ENCODE results near the gene RALGDS.

Gene RALGDS

DNA sequence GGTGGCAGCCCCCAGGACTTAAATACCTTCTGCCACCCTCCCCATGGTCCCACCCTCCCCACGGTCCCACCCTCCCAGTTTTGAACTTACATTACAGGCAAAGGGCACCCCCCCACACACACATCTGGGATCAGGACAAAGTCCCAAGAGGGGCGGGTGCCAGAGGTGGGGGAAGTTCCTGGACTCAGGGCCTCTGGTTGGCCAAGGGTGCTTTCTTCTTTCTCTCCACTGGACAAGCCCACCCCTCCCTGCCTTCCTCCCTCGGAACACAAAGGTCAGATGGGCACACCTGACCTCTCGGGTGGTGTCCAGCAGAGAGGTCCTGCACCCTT is 19.1 kb upstream of the RALGDS start:
- H3K4me3 ChIP-seq (ENCODE audit: low read length): no peak overlapping the region
- no peak for DNase-seq (ENCODE audit: low read depth)
- TF ChIP-seq, protein P1, sequence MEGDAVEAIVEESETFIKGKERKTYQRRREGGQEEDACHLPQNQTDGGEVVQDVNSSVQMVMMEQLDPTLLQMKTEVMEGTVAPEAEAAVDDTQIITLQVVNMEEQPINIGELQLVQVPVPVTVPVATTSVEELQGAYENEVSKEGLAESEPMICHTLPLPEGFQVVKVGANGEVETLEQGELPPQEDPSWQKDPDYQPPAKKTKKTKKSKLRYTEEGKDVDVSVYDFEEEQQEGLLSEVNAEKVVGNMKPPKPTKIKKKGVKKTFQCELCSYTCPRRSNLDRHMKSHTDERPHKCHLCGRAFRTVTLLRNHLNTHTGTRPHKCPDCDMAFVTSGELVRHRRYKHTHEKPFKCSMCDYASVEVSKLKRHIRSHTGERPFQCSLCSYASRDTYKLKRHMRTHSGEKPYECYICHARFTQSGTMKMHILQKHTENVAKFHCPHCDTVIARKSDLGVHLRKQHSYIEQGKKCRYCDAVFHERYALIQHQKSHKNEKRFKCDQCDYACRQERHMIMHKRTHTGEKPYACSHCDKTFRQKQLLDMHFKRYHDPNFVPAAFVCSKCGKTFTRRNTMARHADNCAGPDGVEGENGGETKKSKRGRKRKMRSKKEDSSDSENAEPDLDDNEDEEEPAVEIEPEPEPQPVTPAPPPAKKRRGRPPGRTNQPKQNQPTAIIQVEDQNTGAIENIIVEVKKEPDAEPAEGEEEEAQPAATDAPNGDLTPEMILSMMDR (conservative IDR thresholded peaks at IDR 0.05; ENCODE audit: low read length): no peak

DNA sequence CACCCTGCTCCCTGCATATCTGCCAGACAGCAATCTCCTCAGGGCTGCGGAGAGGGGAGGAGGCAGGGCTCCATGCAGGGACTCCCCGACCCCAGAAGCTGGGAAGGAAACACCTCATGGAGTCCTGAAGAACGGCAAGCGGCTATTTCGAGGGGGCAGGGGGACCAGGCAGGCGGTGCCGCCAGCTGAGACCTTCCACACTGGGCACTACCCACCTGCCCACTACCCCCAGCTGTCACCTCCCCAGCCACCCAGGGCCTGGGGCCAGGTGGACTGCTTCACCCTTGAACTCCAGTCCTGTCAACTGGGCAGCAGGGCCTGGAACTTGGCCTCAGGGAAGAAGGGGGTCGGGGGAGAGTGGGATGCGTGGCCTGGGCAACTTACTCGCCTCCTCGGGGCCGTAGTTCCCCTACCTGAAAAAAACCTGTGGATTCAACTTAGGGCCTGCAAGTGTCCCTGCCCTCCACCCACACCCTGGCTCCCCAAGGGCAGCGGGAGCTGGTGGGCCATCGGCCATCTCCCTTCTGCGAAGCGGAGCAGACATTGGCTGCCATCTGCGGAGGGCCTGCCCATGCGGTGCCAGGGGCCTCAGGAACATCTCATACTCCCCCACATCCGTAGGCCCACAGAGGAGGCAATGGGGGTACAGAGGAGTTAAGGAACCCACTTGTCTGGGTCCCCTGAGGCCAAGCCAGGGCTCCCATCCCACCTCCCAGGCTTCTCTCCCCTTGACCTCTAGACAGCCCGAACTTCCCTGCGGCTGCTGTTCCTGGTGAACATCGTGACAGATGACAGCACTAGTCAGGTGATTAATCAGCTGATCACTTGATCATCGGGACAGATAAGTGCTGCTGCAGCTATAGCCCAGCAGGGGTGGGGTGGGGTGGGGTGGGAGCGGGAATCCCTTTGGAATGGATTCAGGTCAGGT is 18.5 kb upstream of the RALGDS start:
- no peak overlapping the region for H3K4me3 ChIP-seq (ENCODE audit: low read length)
- DNase-seq (ENCODE audit: low read depth): no peak

DNA sequence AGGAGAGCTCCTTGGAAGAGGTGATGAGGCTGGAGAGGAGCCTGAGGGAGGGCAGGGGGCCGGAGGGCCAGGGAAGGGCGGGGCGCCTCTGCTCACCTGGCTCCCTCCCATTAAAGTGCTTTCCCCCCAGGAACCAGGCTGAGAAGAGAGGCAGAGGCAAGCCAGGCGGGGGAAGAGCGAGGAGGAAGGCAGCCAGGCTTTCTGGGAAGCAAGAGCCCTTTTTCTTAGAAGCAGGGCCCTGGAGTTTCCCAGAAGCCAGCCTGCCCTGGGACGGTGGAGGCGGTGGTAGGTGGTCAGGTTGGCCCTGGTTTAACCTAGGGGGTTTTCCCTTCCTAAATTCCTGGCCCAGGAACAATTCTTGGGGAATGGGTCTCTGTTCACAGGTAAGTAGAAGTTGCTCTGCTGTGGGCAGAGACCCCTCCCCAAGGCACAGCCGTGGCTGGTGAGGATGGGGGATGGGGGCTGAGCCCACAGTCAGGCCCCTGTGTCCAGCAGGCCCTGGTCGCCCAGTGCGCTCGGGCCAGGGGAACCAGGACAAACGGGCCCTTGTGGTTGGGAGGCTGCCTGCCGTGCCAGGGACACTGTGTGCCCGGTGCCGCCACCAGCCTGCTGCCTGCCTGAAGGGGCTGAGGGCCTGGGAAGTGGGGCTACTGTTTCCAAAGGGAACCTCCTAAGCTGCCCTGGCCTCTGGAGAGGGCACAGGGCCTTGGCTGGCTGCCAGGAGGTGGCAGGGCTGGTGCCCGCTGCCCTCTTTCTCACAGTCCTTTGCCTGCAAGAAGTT is 16.6 kb upstream of the RALGDS start:
- TF ChIP-seq, protein P1 (conservative IDR thresholded peaks at IDR 0.05; ENCODE audit: low read length): no peak

More for the DNA sequence above, 18.5 kb upstream of the RALGDS start:
- TF ChIP-seq, protein P1 (conservative IDR thresholded peaks at IDR 0.05; ENCODE audit: low read length): no peak

DNA sequence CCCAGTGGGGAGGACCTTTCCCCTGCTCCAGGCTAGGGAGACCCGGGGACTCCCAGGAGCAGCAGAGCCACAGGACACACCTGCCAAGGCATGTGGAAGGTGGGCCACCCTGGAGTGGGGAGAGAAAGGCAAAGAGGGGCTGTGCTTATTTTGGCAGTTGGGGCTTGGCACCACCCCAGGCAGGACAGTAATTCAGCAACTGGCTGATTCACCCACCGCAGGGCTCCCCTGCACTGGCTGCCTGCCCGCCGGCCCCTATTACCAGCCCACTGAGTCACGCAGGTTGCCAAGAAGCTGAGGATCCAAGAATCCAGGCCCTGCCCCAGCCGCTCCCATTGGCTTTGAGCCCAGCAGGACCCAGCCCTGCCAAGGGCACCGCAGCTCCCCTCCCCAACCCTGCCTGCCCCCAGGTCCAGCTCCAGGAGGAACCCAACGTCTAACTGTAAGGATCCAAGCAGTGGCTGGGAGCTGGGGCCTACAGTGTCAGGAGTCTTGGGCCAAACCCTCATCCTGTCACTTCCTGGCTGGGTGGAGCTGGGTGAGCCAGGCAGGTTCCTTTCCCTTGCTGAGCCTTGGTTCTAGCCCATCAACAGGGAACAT is 14.2 kb upstream of the RALGDS start:
- DNase-seq (ENCODE audit: low read depth): peak; percentile 88
- TF ChIP-seq, protein P1 (conservative IDR thresholded peaks at IDR 0.05; ENCODE audit: low read length): no peak
- H3K4me3 ChIP-seq (ENCODE audit: low read length): no peak overlapping the region

More for the DNA sequence above, 16.6 kb upstream of the RALGDS start:
- no peak overlapping the region for H3K4me3 ChIP-seq (ENCODE audit: low read length)
- DNase-seq (ENCODE audit: low read depth): no peak

DNA sequence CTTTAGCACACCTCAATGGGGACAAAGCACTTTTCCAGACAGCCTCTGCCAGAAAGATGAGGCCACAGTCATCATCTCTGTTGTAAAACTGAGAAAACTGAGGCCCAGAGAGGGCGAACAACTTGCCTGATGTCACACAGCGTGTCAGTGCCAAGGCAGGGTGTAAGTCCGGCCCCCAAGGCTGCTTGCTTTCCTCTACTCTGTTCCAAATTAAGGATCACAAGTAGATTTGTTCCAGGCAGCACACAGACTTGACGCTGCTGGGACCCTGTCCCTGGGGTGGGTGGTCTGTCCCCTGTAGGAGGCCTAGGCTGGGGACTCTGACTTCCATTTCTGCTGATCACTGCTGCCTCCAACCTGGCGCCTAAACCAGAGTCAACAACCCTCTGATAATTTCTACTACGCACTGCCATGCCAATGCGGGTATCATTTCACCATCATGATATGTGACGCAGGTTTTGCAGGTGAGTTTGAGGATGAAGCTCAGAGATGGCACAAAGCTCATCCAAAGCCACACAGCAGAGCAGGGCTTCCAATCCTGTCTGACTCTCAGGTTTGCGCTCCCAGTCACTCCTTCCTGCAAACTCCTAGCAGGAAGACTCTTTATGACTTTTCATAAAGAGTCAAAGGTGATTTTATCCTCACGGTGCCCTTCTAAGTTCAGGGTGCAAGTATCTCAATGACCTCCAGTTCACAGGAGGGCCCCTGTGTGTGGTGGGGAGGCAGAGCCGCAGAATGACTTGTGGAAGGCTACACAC is 13.5 kb upstream of the RALGDS start:
- DNase-seq (ENCODE audit: low read depth): no peak

More for the DNA sequence above, 13.5 kb upstream of the RALGDS start:
- TF ChIP-seq, protein P1 (conservative IDR thresholded peaks at IDR 0.05; ENCODE audit: low read length): no peak
- H3K4me3 ChIP-seq (ENCODE audit: low read length): no peak overlapping the region

All from AG10803 (cell line).